NCI-H510A (cell line): Measurements from ENCODE around the gene NDUFAF8.

Source experiments
- DNase-seq: peaks from one replicate; lab custom pipeline; 2025; lab: John Stamatoyannopoulos, UW

The NDUFAF8 gene

DNA sequence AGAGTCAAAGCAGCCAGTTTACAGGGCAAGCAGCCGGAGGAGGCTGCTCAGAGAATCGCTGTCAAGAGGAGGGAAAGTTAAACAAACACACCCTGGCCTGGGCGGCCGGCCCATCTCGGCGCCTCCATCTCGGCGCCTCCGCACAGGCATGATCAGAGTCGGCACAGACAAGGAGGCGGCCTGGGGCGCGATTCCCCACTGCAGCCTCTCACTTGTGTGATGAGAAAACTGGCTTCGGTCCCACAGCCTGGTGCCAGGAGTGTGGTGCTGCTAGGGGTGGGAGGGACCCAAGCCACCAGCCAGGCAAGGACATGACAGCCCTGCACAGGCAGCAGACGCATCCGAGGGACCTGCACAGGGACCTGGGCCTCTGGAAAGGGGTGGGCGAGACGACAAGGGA lies 38.3 kb downstream of the NDUFAF8 start:
- no peak for DNase-seq

DNA sequence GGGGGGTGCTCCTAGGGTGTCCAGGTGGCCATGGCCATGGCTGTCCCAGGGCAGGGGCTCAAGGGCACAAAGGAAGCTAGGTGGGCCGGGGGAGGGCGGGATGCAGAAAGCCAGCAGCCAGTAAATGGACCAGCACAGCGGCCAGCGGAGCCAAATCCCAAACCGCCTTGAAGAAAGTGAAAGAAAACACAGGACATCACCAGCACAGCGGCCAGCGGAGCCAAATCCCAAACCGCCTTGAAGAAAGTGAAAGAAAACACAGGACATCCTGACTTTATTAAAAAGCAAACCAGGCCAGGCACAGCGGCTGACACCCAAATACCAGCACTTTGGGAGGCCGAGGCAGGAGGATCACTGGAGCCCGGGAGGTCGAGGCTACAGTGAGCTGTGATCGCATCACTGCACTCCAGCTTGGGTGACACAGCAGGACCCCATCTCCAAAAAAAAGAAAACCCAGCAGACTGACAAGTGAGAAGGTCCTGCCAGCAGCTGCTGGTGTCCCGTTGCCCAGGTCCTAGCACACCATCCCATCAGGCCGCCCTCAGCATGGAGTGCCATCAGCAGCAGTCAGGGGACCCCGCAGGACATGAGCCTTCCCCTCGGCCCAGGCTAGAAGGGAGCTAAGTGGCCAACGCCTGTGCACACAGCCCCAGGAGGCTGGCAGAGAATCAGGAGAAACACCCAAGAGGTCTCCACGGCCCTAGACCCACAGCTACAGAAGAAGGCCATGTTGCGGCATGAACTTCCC lies 39.0 kb downstream of the NDUFAF8 start:
- no peak for DNase-seq

DNA sequence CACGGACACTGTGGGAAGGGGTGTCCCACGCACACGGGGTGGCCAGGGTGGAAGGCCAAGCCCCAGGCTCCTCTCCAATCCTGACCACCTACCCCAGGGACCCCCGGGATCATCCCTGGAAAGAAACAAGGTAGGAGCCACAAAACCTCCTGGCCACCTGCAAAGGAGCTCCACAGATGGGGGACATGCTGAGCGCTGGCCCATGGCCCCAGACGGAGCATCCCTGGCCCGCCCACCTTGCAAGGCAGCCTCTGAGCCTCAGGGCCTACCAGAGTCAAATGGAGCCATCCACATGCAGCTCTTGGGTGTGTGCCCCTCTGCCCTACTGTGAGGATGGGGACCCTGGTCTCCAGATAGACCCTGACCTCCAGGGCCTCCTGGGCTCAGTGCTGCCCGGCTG lies 39.7 kb downstream of the NDUFAF8 start:
- no peak for DNase-seq

DNA sequence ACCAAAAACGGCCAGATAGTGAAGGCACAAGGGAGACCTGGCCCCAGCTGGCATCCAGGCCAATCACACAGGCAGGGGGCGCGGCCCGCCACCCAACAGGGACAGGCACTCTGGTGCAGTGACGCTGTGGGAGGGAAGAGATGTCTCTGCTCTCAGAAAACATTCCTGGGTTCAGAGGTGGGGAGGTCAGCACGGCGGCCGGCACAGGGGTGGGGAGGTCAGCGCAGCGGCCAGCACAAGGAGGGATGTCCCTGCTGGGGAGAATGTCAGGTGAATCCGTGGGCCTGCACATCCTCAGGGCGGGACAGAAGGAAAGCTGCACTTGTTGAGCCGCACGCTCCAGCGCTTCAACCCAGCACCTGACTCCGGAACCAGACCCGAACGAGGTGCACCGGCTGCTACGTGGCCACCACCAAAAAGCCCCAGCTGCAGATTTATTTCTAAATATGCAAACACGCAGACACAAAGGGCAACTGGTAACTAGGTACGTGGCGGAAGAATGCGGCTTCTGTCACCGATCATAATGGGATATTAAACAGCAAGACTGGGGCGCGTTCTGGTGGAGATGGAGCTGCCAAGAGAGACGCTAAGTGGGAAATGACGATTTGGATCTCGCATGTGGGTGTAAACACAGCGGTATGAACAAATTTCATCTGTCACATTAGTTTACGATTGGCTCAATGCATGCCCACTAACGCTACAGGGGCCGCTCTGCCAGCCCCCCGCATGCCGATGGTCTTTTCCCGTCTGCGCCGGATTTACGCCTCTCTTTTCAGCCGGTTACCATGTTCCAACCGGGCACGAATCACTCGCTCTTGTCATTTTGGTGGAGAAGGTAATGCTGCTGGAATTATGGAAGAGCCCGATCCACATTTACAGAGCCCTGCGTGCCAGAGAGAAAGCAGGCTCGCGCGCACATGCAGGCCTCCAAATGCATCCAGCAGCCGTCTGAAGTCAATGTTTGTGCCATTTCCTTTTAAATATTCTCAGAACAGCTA lies 40.5 kb downstream of the NDUFAF8 start:
- no peak for DNase-seq

DNA sequence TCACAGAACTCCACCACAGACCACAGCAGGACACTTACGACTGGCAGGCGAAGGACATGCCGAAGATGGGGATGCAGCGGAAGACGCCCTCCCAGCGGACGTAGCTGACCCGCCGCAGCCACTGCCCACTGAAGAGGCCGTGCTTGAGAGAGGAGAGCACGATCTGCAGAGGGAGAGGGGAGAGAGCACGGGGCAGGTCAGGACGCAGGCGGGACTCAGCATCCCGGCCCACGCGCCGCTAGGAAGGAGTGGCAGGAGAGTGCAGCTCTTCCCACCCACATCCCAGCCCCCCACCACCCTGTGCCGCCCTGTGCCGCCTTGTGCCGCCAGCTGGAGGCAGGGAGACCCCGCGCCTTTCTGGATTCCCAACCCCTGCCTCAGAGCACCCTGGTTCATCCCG lies 41.5 kb downstream of the NDUFAF8 start:
- no peak for DNase-seq

DNA sequence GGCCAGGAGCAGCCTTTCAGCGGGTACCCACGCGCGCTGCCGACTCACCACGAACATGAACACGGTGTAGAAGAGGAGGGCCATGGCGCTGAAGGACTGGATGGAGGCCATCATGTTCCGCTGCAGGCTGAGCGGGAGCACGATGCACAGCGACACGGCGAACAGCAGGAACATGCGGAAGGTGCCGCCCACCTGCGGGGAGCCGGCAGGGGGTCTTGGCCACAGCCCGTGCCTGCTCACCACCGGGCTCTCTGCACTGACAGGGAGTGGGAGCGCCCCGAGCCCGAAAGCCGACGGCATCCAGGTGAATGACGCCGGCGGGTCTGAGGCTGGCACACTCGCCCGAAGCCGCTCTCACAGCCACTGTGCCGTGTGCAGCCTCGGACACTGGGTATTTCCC lies 43.0 kb downstream of the NDUFAF8 start:
- no peak for DNase-seq

DNA sequence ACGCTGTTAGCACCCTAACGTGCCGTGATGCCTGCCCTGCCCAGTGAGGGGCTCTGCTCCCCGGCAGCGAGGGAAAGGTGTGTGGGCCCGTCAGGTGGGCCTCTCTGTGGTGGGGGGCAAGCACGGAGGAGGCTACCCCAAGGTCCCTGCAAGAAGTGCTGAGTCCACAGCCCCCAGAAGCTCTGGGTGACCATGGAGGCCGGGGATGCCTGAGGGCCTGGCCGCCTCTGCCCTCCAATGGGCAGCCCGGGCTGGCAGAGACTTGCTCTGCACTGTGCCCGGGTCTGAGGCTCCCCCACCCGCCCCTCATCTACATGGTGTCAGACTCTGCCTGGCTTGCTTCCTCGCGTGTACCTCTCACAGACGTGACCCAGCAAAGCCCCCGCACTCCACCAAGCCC lies 43.8 kb downstream of the NDUFAF8 start:
- no peak for DNase-seq

DNA sequence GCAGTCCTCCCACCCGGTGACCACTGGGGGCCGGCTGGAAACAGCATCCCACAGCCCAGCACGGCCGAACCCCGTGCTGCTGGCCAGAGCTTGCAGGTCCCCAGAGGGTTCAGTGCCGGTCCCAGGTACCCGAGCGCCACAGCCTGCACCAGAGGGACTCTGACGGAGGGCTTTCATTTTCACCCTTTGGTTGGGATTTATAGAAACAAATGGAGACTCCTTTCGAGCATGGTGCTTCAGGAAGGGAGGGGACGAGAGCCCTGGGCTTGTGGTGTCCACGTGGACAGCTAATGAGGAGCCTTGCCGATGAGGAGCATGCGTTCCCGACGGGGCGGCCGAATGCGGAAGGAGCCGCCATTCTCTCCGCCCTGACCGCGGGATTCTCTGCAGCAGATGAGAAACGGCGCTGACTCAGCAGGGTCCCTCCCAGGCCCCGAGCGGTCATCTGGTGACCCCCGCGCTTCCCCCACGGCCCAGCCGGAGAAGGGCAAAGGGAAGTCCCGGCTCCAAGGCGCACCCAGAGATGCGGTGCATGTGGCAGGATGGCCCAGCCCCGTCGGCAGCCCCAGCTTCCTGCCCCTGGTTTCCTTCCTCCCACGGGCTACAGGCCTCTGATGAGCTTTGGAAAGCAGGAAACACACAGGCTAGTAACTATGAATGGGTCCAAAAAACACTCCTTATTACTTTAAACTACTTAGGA lies 46.2 kb downstream of the NDUFAF8 start:
- no peak for DNase-seq

DNA sequence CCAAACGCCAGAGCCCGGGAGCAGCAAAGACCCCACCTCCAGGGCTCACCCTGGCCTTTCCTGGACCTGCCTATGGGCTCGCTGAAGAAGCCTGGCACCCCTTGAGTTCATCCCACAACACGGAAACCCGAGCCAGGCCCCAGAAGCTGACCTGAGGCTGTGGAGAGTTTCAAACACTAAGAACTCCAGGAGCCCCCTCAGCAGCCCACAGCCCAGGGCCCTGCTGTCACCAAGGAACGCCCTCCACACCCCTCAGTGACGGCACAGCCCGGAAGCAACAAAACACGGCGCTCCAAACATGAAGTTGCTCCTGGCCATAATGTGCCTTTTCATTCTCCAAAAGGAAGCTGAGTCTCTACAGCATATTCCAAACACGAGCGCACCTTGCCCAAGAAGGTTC lies 46.8 kb downstream of the NDUFAF8 start:
- no peak for DNase-seq

DNA sequence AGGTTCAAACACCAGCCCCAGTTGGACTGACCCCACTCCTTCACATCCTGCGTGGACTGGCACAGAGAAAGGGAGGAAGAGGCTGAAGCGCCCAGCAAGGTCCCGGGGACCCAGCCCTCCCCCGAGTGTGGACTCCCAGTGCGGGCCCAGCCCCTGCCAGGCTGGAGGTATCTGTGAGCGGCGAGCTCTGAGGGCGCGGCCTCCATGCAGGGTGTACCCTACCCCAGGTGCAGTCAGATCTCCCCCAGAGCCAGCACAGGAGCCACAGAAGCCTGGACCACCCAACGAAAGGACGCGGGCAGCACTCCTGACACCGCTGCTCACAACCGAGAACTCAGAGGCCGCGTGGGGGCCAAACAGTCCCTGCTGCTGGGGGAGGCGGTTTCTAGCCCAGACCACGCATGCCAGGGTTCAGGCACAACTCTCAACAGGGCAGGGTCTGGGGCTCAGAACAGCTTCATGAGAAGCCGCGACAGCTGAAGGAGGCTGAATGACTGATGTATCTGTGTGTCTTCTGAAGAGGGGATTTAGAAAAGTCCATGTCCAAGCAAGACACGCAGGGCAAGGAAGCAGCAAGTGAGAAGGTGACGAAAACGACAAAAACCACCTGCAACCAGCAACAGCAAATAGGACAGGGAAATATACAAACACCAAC lies 47.5 kb downstream of the NDUFAF8 start:
- DNase-seq, result no peak

DNA sequence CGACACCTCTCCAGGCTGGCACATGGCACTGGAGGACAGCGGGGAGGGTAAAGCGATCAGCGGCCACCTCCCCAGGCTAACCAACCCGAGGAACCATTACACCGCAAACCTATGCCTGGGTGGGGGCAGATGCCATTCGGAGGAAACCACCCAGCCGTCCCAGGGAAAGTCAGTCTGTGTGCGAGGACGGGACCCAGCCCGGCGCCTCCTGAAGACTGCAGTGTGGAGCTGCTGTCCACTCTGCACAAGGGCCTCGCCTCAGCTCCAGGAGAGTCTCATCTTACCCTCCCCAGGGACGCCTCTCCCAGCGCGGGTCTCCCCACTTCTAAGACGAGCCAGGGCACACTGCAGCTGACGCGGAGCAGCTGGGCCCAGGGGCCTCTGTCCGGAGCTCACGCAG lies 48.0 kb downstream of the NDUFAF8 start:
- DNase-seq, result no peak

DNA sequence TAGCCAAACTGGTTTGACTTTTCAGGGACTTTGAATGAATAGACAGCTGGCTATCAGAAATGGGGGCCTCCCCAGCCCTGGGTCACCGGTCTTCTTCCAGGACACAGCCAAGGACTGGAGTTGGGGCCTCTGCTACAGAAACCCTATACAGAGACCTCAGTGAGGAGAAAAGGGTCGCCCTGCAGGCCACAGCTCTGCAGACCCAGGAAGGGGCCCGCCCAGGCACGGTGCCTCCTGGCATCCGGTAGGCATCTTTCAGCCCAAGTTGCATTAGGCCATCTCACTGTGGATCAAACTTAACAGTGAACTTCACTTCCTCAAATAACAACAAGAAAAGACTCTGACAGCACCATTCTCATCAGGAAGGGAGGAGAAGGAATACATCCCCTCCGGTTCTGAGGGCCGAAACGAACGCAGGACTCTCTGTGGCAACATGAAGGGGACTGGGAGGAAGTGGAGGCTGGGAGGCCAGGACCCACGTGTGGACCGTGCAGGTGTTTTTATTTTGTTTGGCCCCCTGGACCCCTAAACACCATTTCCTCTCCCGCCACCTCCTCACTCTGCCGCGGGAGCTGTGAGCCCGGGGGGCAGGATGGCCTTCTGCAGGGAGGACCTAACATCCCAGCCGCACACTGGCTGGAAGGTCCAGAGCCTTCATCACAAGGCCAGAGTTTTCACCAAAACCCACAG lies 48.8 kb downstream of the NDUFAF8 start:
- no peak for DNase-seq

DNA sequence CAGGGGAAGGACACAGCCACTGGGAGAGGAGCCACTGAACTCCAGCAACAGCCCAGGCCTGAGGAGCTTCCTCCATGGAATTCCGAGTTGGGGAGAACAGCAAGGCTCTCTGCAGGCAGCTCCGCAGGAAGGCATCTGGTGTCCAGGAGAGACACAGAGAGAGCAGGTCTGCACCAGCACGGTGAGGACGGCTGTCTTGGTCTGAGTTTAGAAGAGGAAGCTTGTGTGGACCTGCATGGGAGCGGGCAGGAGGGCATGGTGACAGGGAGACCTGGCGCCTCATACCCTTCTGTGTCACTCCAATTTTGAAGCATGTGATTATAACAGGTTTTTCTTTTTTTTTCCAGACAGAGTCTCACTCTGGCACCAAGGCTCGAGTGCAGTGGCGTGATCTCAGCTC lies 49.6 kb downstream of the NDUFAF8 start:
- DNase-seq, result no peak

DNA sequence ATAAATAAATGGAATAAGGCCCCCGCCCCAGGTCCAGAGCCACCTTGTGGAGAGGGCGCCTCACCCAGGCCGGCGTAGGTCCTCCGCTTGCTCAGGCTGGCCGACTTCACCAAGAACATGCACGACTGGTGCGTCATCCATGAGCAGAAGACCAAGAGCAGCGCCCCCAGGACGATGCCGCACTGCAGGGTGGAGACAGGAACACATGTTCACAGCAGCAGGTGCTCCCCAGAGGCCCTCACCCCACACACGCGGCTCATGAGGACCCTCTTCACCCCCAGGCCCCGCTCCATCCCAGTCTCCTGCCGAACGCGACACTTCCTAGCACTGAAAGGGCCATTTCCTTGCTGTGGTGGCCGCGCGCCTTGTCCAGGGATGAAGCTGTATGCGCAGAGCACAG lies 50.5 kb downstream of the NDUFAF8 start:
- no peak for DNase-seq

DNA sequence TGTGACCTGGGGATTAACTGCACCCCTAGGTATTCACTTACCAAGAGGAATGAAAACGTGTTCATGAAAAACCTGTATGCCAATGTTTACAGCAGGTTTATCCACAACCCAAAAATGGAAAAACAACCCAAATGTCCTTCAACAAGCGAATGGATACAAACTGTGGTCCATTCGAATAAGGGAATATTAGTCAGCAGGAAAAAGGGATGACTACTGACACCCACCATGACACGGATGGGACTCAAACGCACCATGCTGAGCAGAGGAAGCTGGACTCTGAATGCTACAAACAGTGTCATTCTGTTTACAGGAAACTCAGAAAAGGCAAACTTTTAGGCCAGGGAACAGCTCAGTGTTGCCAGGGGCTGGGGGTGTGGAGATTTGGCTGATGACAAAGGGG lies 51.1 kb downstream of the NDUFAF8 start:
- DNase-seq, result no peak
